Spleen (tissue), 7 donors: ENCODE measurements around the gene AOC2.

Source experiments
- CTCF ChIP-seq, 11 experiments: fragments of 200-600 bp in 7 of 11; fragments of 450-650 bp in 4 of 11; sonication (generic) in 4 of 11; IDR thresholded peaks in 8 of 11; conservative IDR thresholded peaks in 3 of 11; 1 replicate in 7 of 11; 2 replicates in 4 of 11; pipeline versions ENCODE4 v1.4.0 to v1.8.0; 2016 to 2021; ENCODE audit warnings: antibody characterized with exemption in 11 of 11, inconsistent platforms in 4 of 11, mild to moderate bottlenecking in 1 of 11
- POLR2AphosphoS5 ChIP-seq, 3 donors: sonication (generic); formaldehyde crosslinking; IDR thresholded peaks; one replicate each; pipeline ENCODE4 v1.5.1; 2017; ENCODE audit warnings: antibody characterized with exemption in 3 of 3
- donor health status: DM: no; HTN: no; CAD: no; lungs with moderate emphysema.
- donor health status: DM: no; HTN: no; CAD: no.
- donor health status: DM: no; HTN: no; CAD: no.

DNA sequence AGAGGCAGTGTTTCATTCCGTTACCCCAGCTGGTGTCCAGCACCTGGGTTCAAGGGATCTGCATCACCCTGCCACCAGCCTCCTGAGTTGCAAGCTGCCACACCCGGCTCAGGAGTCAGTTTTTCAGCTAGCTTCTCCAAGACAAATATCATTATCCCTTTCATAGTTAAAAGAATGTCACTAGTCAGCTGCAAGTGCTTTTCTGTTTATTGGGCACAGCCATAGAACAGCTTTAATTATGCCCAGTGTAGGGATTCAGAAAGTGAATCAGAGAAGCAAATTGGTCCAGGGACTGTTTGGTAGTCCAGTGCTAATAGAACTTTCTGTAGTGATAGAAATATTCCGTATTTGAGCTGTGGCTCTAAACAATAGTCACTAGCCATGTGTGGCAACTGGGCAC, 3.7 kb downstream of the AOC2 start:
- TF ChIP-seq CTCF (IDR thresholded peaks at IDR 0.05 in 8 of 11, conservative IDR thresholded peaks at IDR 0.05 in 3 of 11) (no peak), POLR2AphosphoS5 (IDR thresholded peaks at IDR 0.05) (no peak)
